Pancreas (tissue), 10 donors: ENCODE results near the gene METTL24. TPM values are rescaled to one million over a fixed set of nuclear protein-coding genes. Genes with fewer than 3 reads are reported as not detected.

Source experiments
- ATAC-seq, 4 donors: fragments of 200-7000 bp; cut with Tn5 transposase; one replicate each; pipeline versions ENCODE4 v1.8.0 to v1.9.1; 2020; ENCODE audit warnings: mild to moderate bottlenecking in 4 of 4, moderate library complexity in 4 of 4
- DNase-seq, 6 donors: peaks; one replicate each; pipeline ENCODE4 v3.0.0-alpha.2; 2020
- FAIRE-seq: peaks from 2 replicates; lab custom pipeline; 2012; peaks lifted over from hg19 to GRCh38; lab: Jason Lieb, UNC
- H3K27ac ChIP-seq, 4 donors: fragments of 200-600 bp; sonication (generic); 1 replicate in 3 of 4; 2 replicates in 1 of 4; pipeline versions ENCODE4 v1.5.0 to v1.8.0; 2020
- H3K27me3 ChIP-seq, 4 donors: fragments of 200-600 bp; one replicate each; pipeline ENCODE4 v1.8.0; 2021
- H3K36me3 ChIP-seq, 3 donors: fragments of 200-600 bp; sonication (generic) in 1 of 3; one replicate each; pipeline versions ENCODE4 v1.5.0 to v1.8.0; 2020 to 2021
- H3K4me1 ChIP-seq, 3 donors: fragments of 200-600 bp; one replicate each; pipeline ENCODE4 v1.8.0; 2021
- H3K4me3 ChIP-seq, 4 donors: fragments of 200-600 bp; sonication (generic) in 2 of 4; one replicate each; pipeline versions ENCODE4 v1.5.0 to v1.8.0; 2020 to 2021
- H3K9me3 ChIP-seq, 4 donors: fragments of 200-600 bp; one replicate each; pipeline ENCODE4 v1.8.0; 2021
- WGBS, 2 donors: extraction: QIAGEN DNeasy Blood & Tissue Kit; methylation state at CpG; one replicate each; pipeline ENCODE4 v1.1.7; 2013; 5-methylcytosine and 5-hydroxymethylcytosine counted together
- intact Hi-C, 3 donors: fragments of 100-400 bp; cut with DNase I; formaldehyde crosslinking; loops; one replicate each; pipeline versions ENCODE4 v1.11.1 to v1.14.2; 2022
- polyA plus RNA-seq, 2 donors: library from polyadenylated mRNA; stranded (reverse); fragments of 200-250 nt; gene quantifications; one replicate each; pipeline ENCODE4 v1.2.3, GENCODE V29; 2013
- total RNA-seq, 6 donors: library from RNA; stranded (reverse); fragmentation: NEBNext Ultra II Directional in 4 of 6; extraction: Animal tissue kit (Norgen Biotek cat#: 25700) in 4 of 6; gene quantifications; one replicate each; pipeline versions ENCODE4 v1.2.1 to v1.2.4, GENCODE V29; 2021 to 2023
- TF ChIP-seq, protein P1 (sequence below), 4 donors: fragments of 200-600 bp; sonication (generic) in 3 of 4; IDR thresholded peaks; one replicate each; pipeline versions ENCODE4 v1.5.0 to v1.8.0; 2021; ENCODE audit warnings: antibody characterized with exemption in 4 of 4
- donor health status: healthy with polysubstance abuse.
- donor health status: DM: no; HTN: no; CAD: no; lungs with moderate emphysema.
- donor health status: DM: no; HTN: no; CAD: no.
- donor health status: control.
- donor health status: control.
- donor health status: Bipolar disorder and iron deficiency.
- donor health status: DM: yes; HTN: yes; CAD: no.
- donor health status: DM: no; HTN: no; CAD: no.
- donor health status: DM: no; HTN: no; CAD: no.
- donor health status: DM: yes; HTN: yes; CAD: no.

Gene METTL24
- total and polyA plus RNA-seq, 8 donors, result 0.34 to 4.4 (median 1.4) TPM

DNA sequence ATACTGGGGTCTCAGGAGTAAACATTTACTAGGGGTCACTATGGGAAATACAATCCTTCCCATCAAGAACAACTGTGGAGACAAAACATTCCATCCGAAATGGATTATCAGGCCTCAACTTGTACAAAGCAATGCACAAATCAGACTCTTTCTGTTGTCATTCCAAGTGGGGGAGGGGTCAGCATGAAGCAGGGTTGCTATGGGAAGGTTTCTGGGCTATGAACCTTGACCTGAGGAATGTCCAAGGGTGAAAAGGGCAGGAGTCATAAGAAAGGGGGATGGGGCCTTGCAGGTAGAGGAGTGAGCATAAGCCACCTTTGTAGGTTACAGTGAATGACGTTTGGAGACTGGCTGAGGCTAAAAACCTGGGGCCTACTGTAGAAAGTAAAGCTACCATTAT is 3.1 kb downstream of the METTL24 start:
- Histone ChIP-seq H3K36me3 (no peaks in the 10 kb centered on the region), H3K4me1 (peaks cover 0 to 4% (median 0%) of the 10 kb centered on the region in 3 donors), H3K27me3 (no peaks in the 10 kb centered on the region), H3K4me3 (no peak overlapping the region), H3K9me3 (no peaks in the 10 kb centered on the region), H3K27ac (no peak overlapping the region)
- intact Hi-C loops, result no loop called here
- DNase-seq (no peak), FAIRE-seq (no peak), ATAC-seq (no peak)
- 70 to 75% methylated on average over 2 of the region's 2 CpGs for WGBS, 2 donors
- TF ChIP-seq, protein P1, sequence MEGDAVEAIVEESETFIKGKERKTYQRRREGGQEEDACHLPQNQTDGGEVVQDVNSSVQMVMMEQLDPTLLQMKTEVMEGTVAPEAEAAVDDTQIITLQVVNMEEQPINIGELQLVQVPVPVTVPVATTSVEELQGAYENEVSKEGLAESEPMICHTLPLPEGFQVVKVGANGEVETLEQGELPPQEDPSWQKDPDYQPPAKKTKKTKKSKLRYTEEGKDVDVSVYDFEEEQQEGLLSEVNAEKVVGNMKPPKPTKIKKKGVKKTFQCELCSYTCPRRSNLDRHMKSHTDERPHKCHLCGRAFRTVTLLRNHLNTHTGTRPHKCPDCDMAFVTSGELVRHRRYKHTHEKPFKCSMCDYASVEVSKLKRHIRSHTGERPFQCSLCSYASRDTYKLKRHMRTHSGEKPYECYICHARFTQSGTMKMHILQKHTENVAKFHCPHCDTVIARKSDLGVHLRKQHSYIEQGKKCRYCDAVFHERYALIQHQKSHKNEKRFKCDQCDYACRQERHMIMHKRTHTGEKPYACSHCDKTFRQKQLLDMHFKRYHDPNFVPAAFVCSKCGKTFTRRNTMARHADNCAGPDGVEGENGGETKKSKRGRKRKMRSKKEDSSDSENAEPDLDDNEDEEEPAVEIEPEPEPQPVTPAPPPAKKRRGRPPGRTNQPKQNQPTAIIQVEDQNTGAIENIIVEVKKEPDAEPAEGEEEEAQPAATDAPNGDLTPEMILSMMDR (IDR thresholded peaks at IDR 0.05), result no peak

DNA sequence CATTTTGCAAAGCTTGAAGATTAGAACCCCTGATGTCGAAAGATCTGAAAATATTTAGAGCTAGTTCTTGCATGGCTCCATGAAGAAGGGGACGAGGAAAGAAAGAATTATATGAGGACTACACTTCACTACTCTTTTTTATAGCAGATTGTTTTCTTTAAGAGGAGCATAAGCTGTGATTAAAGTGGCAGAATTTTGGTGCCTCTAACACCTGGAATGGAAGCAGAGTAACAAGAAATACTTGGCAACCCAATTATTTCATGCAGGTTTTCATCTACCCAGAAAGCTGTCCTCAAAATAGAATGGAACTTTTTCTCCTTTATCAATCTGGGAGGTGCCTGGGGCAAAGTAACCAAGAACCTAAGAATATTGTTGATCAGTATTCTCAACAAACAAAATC is 4.0 kb downstream of the METTL24 start:
- no peak for FAIRE-seq
- WGBS, 2 donors, result 83 to 88% methylated on average over 2 of the region's 2 CpGs
- intact Hi-C loops, result no loop called here
- peaks cover 0 to 4% (median 0%) of the 10 kb centered on the region in 3 donors for H3K4me1 ChIP-seq
- no peak overlapping the region for H3K4me3 ChIP-seq
- no peaks in the 10 kb centered on the region for H3K27me3 ChIP-seq
- TF ChIP-seq, protein P1 (IDR thresholded peaks at IDR 0.05), result no peak
- no peak for ATAC-seq
- no peaks in the 10 kb centered on the region for H3K36me3 ChIP-seq
- H3K27ac ChIP-seq, result no peak overlapping the region
- no peak for DNase-seq
- no peaks in the 10 kb centered on the region for H3K9me3 ChIP-seq

DNA sequence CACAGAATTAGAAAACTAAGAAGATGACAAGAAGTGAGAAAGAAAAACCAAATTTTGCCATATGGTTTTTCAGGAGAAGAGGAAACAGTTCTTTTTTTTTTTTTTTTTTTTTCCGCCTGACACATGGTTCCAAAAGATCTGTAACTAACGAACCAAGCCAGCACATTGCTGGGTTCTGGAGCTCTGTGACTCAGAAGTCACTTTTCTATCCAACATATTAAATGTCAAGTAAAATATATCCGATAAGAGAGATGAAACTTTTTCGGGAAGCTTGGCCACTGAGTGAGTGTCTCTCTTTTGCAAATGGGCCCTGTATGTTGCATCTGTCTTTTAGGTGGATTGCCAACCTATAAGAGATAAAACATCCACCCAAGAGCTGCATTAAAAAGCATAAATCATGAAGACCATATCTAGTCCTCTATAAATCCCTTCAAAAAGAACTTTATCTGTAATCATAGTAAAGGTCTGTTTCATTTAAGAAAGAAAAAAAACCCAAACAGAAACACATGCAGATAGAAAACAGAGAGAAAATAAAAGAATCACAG is 4.6 kb downstream of the METTL24 start:
- Histone ChIP-seq H3K4me3 (no peak overlapping the region), H3K27ac (no peak overlapping the region), H3K4me1 (no peaks in the 10 kb centered on the region), H3K9me3 (no peaks in the 10 kb centered on the region), H3K27me3 (no peaks in the 10 kb centered on the region), H3K36me3 (no peaks in the 10 kb centered on the region)
- FAIRE-seq (no peak), DNase-seq (no peak), ATAC-seq (no peak)
- TF ChIP-seq, protein P1 (IDR thresholded peaks at IDR 0.05), result no peak
- intact Hi-C loops, result no loop called here
- 81% methylated on average over 4 of the region's 4 CpGs for WGBS, 2 donors

DNA sequence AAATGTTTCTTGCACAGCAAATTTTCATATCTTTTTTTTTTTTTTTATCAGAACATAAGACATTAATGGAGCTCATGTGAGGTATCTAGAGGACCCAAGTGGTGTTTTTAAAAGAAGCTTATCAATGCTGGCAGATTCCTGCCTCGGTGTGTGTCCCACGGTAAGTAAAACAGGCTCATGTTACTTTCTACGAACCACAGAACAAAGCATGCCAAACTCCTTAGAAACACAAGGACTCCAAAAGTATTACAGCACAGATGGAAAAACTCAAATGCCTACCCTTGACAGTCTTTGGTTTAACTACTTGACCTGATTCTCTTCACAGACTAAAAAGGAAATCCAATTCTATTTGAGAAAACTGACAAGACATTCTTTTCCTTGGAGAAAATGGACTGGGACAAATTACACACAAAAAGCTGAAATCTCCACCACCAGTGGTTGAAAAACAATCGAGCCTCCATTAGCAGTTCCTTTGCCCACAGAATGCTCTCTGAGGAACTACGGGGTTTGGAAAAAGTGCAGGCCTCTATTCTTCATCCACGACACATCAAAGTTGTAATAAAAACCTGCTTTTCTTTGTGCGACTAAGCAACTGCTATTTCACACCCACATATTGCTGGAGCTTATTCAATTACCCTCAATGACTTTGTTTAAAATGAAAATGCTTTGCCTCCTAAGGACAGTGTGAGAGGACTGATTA is 5.4 kb downstream of the METTL24 start:
- TF ChIP-seq, protein P1 (IDR thresholded peaks at IDR 0.05), result no peak
- 65 to 72% methylated on average over 7 of the region's 7 CpGs for WGBS, 2 donors
- Histone ChIP-seq H3K9me3 (no peaks in the 10 kb centered on the region), H3K4me3 (no peak overlapping the region), H3K27ac (no peak overlapping the region), H3K27me3 (no peaks in the 10 kb centered on the region), H3K36me3 (no peaks in the 10 kb centered on the region), H3K4me1 (no peaks in the 10 kb centered on the region)
- ATAC-seq (no peak), DNase-seq (no peak), FAIRE-seq (no peak)
- intact Hi-C loops, result no loop called here

DNA sequence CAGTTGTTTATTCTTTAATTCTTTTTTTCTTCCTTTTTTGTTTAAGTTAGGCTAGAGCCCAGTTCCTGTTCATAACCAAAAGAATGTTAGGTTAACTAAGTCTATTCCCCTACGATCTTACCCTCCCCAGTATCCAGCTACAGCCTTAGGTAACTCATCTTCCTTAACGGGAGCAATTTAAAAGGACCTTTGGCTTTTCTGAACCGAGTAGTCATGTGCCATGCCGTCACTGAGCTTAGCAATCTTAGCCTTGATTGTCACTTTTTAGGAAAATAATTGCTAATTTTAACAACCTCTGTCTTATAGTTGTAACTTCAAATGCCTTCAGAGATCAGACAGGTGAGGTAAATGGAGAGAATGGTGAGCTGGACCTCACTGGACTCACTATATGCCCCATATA is 6.2 kb downstream of the METTL24 start:
- 86% methylated on average over 4 of the region's 4 CpGs for WGBS, 2 donors
- FAIRE-seq, result no peak
- TF ChIP-seq, protein P1 (IDR thresholded peaks at IDR 0.05), result no peak
- Histone ChIP-seq H3K9me3 (no peaks in the 10 kb centered on the region), H3K36me3 (no peaks in the 10 kb centered on the region), H3K4me3 (no peak overlapping the region), H3K4me1 (no peaks in the 10 kb centered on the region), H3K27ac (no peak overlapping the region), H3K27me3 (no peaks in the 10 kb centered on the region)
- intact Hi-C loops, result no loop called here
- no peak for DNase-seq
- ATAC-seq, result no peak
